HEK293 (cell line): ENCODE results near the gene TSPAN9.

Experiments
- CTCF ChIA-PET: fragments of 350-600 bp; formaldehyde crosslinking; extraction: SDS; loops from one replicate; lab custom pipeline; 2021; ENCODE audit warnings: antibody characterized with exemption; lab: Yijun Ruan, JAX
- POLR2A ChIA-PET: fragments of 300-600 bp; formaldehyde crosslinking; extraction: SDS; loops from one replicate; lab custom pipeline; 2020; ENCODE audit warnings: antibody characterized with exemption, inconsistent platforms; lab: Yijun Ruan, JAX
- H3K27ac ChIP-seq: fragments of 200-500 bp; sonication (Bioruptor generic); 2 replicates; pipeline ENCODE4 v1.5.1; 2014; ENCODE audit warnings: low read depth, low read length, control low read depth, inconsistent platforms; ENCODE audit errors: extremely low read depth
- H3K36me3 ChIP-seq, 2 experiments: fragments of 200-500 bp in 1 of 2; sonication (Bioruptor generic) in 1 of 2; 1 replicate in 1 of 2; 2 replicates in 1 of 2; pipeline ENCODE4 v1.5.1; 2014 to 2017; ENCODE audit warnings: inconsistent platforms in 2 of 2, low read length in 2 of 2; ENCODE audit not compliant: control insufficient read depth in 2 of 2, insufficient read depth in 1 of 2
- H3K4me1 ChIP-seq: fragments of 200-500 bp; sonication (Bioruptor generic); 2 replicates; pipeline ENCODE4 v1.5.1; 2014; ENCODE audit warnings: mild to moderate bottlenecking, low read length, inconsistent platforms; ENCODE audit not compliant: control insufficient read depth, insufficient read depth
- H3K4me3 ChIP-seq: 2 replicates; pipeline ENCODE4 v1.5.1; 2011; ENCODE audit warnings: low read depth, mild to moderate bottlenecking, control low read depth, low read length, moderate library complexity
- H3K9me3 ChIP-seq: fragments of 200-500 bp; sonication (Bioruptor generic); 2 replicates; pipeline ENCODE4 v1.5.1; 2014; ENCODE audit warnings: low read depth, low read length, inconsistent platforms; ENCODE audit not compliant: control insufficient read depth, insufficient read depth
- GLI2 ChIP-seq: fragments of 450-650 bp; formaldehyde crosslinking; IDR thresholded peaks from 2 replicates; pipeline ENCODE4; 2017; ENCODE audit warnings: missing biosample characterization, missing genetic modification characterization, low read depth, borderline replicate concordance
- HOXC10 ChIP-seq: sonication (generic); formaldehyde crosslinking; IDR thresholded peaks from 2 replicates; pipeline ENCODE4 v1.8.1; 2023; ENCODE audit warnings: mild to moderate bottlenecking, missing genetic modification reagents
- MZF1 ChIP-seq: fragments of 450-650 bp; formaldehyde crosslinking; IDR thresholded peaks from 2 replicates; pipeline ENCODE4 v1.5.1; 2017; ENCODE audit warnings: missing biosample characterization, missing genetic modification characterization, borderline replicate concordance
- REPIN1 ChIP-seq: fragments of 450-650 bp; formaldehyde crosslinking; IDR thresholded peaks from 2 replicates; pipeline ENCODE4 v1.5.1; 2017; ENCODE audit warnings: missing biosample characterization, missing genetic modification characterization, low read depth
- TCF7L2 ChIP-seq: IDR thresholded peaks from 2 replicates; pipeline ENCODE4 v1.6.1; 2011; ENCODE audit warnings: low read depth, mild to moderate bottlenecking, inconsistent platforms, low read length, moderate library complexity, borderline replicate concordance
- ZBTB26 ChIP-seq: fragments of 450-650 bp; formaldehyde crosslinking; optimal IDR thresholded peaks from 2 replicates; pipeline ENCODE3; 2016; ENCODE audit warnings: missing biosample characterization, mild to moderate bottlenecking, missing genetic modification characterization
- ZBTB49 ChIP-seq: fragments of 450-650 bp; formaldehyde crosslinking; IDR thresholded peaks from 2 replicates; pipeline ENCODE4 v1.5.1; 2016; ENCODE audit warnings: missing biosample characterization, missing genetic modification characterization, low read depth
- ZBTB8A ChIP-seq: fragments of 450-650 bp; formaldehyde crosslinking; IDR thresholded peaks from 2 replicates; pipeline ENCODE4 v1.5.1; 2016; ENCODE audit warnings: missing biosample characterization, missing genetic modification characterization
- ZFHX2 ChIP-seq: fragments of 450-650 bp; formaldehyde crosslinking; conservative IDR thresholded peaks from 2 replicates; pipeline ENCODE4 v1.5.1; 2016; ENCODE audit warnings: missing biosample characterization, missing genetic modification characterization
- ZNF121 ChIP-seq: fragments of 450-650 bp; formaldehyde crosslinking; IDR thresholded peaks from 2 replicates; pipeline ENCODE4 v1.5.1; 2016; ENCODE audit warnings: missing biosample characterization, missing genetic modification characterization
- ZNF24 ChIP-seq: fragments of 450-650 bp; formaldehyde crosslinking; IDR thresholded peaks from 2 replicates; pipeline ENCODE4 v1.5.1; 2016; ENCODE audit warnings: missing biosample characterization, missing genetic modification characterization
- ZNF274 ChIP-seq, 2 experiments: fragments of 200-500 bp in 1 of 2; fragments of 450-650 bp in 1 of 2; sonication (Bioruptor generic) in 1 of 2; formaldehyde crosslinking in 1 of 2; IDR thresholded peaks; 2 replicates each; pipeline versions ENCODE4 v1.5.1 to v1.6.1; 2014 to 2016; ENCODE audit warnings: borderline replicate concordance in 1 of 2, inconsistent platforms in 1 of 2, low read length in 1 of 2, missing biosample characterization in 1 of 2, missing genetic modification characterization in 1 of 2
- ZNF555 ChIP-seq: fragments of 450-650 bp; formaldehyde crosslinking; conservative IDR thresholded peaks from 2 replicates; pipeline ENCODE4 v1.5.1; 2017; ENCODE audit warnings: missing biosample characterization, mild to moderate bottlenecking, missing genetic modification characterization, inconsistent platforms
- ZNF624 ChIP-seq: fragments of 450-650 bp; formaldehyde crosslinking; IDR thresholded peaks from 2 replicates; pipeline ENCODE4 v1.5.1; 2017; ENCODE audit warnings: missing biosample characterization, missing genetic modification characterization
- ZNF654 ChIP-seq: fragments of 450-650 bp; formaldehyde crosslinking; IDR thresholded peaks from 2 replicates; pipeline ENCODE4 v1.5.1; 2016; ENCODE audit warnings: low read depth, missing biosample characterization, missing genetic modification characterization
- ZNF664 ChIP-seq: fragments of 450-650 bp; formaldehyde crosslinking; IDR thresholded peaks from 2 replicates; pipeline ENCODE4 v1.5.1; 2016; ENCODE audit warnings: missing biosample characterization, missing genetic modification characterization
- ZNF747 ChIP-seq: fragments of 450-650 bp; formaldehyde crosslinking; IDR thresholded peaks from 2 replicates; pipeline ENCODE4 v1.5.1; 2016; ENCODE audit warnings: missing biosample characterization, missing genetic modification characterization
- ZNF768 ChIP-seq: fragments of 450-650 bp; formaldehyde crosslinking; IDR thresholded peaks from 2 replicates; pipeline ENCODE4 v1.5.1; 2018; ENCODE audit warnings: missing biosample characterization, mild to moderate bottlenecking, missing genetic modification characterization
- ZNF843 ChIP-seq: fragments of 450-650 bp; formaldehyde crosslinking; IDR thresholded peaks from 2 replicates; pipeline ENCODE4 v1.5.1; 2016; ENCODE audit warnings: missing biosample characterization, missing genetic modification characterization
- TF ChIP-seq, protein P1 (sequence below): fragments of 450-650 bp; formaldehyde crosslinking; IDR thresholded peaks from 2 replicates; pipeline ENCODE4; 2016; ENCODE audit warnings: missing biosample characterization, missing genetic modification characterization
- TF ChIP-seq, protein P2 (sequence below): fragments of 450-650 bp; formaldehyde crosslinking; IDR thresholded peaks from 2 replicates; pipeline ENCODE4 v1.5.1; 2016; ENCODE audit warnings: missing biosample characterization, missing genetic modification characterization
- TF ChIP-seq, protein P3 (sequence below): fragments of 450-650 bp; formaldehyde crosslinking; IDR thresholded peaks from 2 replicates; pipeline ENCODE4 v1.5.1; 2016; ENCODE audit warnings: missing biosample characterization, missing genetic modification characterization

The TSPAN9 gene

GRCh38 chr12:3132636-3133404 lies 55.6 kb downstream of the TSPAN9 start:
- Histone ChIP-seq H3K27ac (no peak overlapping the region), H3K4me1 (no peaks in the 10 kb centered on the region), H3K4me3 (no peak overlapping the region), H3K9me3 (no peaks in the 10 kb centered on the region), H3K36me3 (no peaks in the 10 kb centered on the region)
- ChIA-PET POLR2A (no interaction called here), CTCF (interaction anchor here (0.6 to 11.6 kb wide), 10 partner anchors 10 to 209 kb away, joined by 3 to 148 read pairs (median 4); no protein-coding TSS in a partner anchor)
- peak; percentile 54 for TF ChIP-seq ZBTB8A (tag by site-specific recombination)
- TF ChIP-seq ZNF121 (tag by site-specific recombination), result no peak

- ChIA-PET POLR2A (no interaction called here), CTCF (interaction anchor here (0.6 to 11.6 kb wide), 7 partner anchors 69 to 208 kb away, joined by 3 to 148 read pairs (median 5); no protein-coding TSS in a partner anchor)
- no peaks in the 10 kb centered on the region for H3K4me1 ChIP-seq
- H3K27ac ChIP-seq, result no peak overlapping the region
- H3K4me3 ChIP-seq, result no peak overlapping the region
- H3K9me3 ChIP-seq, result no peaks in the 10 kb centered on the region
- H3K36me3 ChIP-seq, result no peaks in the 10 kb centered on the region
- TF ChIP-seq ZBTB26 (tag by site-specific recombination) (no peak), ZNF768 (tag by site-specific recombination) (no peak), HOXC10 (CRISPR knock-in tag) (no peak), ZNF555 (tag by site-specific recombination) (no peak), MZF1 (no peak), ZNF747 (tag by site-specific recombination) (no peak), GLI2 (tag by site-specific recombination) (no peak), ZNF664 (tag by site-specific recombination) (no peak), TCF7L2 (no peak), ZNF654 (no peak), ZBTB49 (tag by site-specific recombination) (no peak), ZFHX2 (tag by site-specific recombination) (no peak), ZNF624 (no peak), ZNF274 (IDR thresholded peaks at IDR 0.05; ENCODE audit: low read length) (no peak), ZNF274 (tag by site-specific recombination; IDR thresholded peaks at IDR 0.05; ENCODE audit: borderline replicate concordance) (no peak), ZNF843 (tag by site-specific recombination) (no peak), REPIN1 (tag by site-specific recombination) (no peak), ZNF24 (tag by site-specific recombination) (no peak)
- TF ChIP-seq, protein P1, sequence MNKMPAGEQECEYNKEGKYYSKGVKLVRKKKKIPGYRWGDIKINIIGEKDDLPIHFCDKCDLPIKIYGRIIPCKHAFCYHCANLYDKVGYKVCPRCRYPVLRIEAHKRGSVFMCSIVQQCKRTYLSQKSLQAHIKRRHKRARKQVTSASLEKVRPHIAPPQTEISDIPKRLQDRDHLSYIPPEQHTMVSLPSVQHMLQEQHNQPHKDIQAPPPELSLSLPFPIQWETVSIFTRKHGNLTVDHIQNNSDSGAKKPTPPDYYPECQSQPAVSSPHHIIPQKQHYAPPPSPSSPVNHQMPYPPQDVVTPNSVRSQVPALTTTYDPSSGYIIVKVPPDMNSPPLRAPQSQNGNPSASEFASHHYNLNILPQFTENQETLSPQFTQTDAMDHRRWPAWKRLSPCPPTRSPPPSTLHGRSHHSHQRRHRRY (tag by site-specific recombination), result no peak
- TF ChIP-seq, protein P2, sequence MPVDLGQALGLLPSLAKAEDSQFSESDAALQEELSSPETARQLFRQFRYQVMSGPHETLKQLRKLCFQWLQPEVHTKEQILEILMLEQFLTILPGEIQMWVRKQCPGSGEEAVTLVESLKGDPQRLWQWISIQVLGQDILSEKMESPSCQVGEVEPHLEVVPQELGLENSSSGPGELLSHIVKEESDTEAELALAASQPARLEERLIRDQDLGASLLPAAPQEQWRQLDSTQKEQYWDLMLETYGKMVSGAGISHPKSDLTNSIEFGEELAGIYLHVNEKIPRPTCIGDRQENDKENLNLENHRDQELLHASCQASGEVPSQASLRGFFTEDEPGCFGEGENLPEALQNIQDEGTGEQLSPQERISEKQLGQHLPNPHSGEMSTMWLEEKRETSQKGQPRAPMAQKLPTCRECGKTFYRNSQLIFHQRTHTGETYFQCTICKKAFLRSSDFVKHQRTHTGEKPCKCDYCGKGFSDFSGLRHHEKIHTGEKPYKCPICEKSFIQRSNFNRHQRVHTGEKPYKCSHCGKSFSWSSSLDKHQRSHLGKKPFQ (tag by site-specific recombination), result no peak
- TF ChIP-seq, protein P3, sequence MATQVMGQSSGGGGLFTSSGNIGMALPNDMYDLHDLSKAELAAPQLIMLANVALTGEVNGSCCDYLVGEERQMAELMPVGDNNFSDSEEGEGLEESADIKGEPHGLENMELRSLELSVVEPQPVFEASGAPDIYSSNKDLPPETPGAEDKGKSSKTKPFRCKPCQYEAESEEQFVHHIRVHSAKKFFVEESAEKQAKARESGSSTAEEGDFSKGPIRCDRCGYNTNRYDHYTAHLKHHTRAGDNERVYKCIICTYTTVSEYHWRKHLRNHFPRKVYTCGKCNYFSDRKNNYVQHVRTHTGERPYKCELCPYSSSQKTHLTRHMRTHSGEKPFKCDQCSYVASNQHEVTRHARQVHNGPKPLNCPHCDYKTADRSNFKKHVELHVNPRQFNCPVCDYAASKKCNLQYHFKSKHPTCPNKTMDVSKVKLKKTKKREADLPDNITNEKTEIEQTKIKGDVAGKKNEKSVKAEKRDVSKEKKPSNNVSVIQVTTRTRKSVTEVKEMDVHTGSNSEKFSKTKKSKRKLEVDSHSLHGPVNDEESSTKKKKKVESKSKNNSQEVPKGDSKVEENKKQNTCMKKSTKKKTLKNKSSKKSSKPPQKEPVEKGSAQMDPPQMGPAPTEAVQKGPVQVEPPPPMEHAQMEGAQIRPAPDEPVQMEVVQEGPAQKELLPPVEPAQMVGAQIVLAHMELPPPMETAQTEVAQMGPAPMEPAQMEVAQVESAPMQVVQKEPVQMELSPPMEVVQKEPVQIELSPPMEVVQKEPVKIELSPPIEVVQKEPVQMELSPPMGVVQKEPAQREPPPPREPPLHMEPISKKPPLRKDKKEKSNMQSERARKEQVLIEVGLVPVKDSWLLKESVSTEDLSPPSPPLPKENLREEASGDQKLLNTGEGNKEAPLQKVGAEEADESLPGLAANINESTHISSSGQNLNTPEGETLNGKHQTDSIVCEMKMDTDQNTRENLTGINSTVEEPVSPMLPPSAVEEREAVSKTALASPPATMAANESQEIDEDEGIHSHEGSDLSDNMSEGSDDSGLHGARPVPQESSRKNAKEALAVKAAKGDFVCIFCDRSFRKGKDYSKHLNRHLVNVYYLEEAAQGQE (tag by site-specific recombination), result no peak
Observed at GRCh38 chr12:3133405-3133783, 56.2 kb downstream of the TSPAN9 start.
